ENCODE data around the gene ARL6. TPM values are rescaled to one million over a fixed set of nuclear protein-coding genes. Genes with fewer than 3 reads are reported as not detected.
A peak's percentile ranks its signal among the peaks of the same experiment; 100 is the strongest.

Gene ARL6
- total RNA-seq, 4 donors from 2014 or later, result 4.5 to 6.4 (median 5.6) TPM

DNA sequence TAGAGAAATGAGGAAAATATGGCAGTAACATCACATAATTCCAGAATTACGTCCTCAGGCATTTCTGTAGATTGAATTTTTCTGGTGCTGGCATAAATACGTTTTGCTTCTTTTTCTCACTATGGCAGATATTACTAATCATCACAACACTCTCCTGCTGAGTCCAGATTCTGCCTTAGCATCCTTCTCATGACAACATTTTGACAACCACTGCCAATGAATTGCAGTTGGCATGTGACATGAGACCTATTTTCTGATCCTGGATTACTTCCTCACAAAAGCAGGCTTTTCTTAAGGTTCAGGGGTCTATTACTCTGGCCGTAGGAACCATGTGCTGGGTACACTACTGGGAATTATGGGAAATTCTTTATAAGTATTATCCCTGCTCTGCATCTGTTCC lies 22.5 kb upstream of the ARL6 start:
- 73 to 83% methylated on average over 3 of the region's 3 CpGs for WGBS, 2 donors
- no peak overlapping the region for H3K4me3 ChIP-seq (ENCODE audit: low read depth, poor library complexity, severe bottlenecking)
- no peak for DNase-seq (ENCODE audit: low spot score in 2 of 2)
- no peak for TF ChIP-seq POLR2A (IDR thresholded peaks at IDR 0.05)
- TF ChIP-seq CTCF (IDR thresholded peaks at IDR 0.05), result no peak
- intact Hi-C loops (cut with DNase I; ENCODE audit: low total_unique reads), result no loop called here

GRCh38 chr3:97744289-97744688 lies 20.3 kb upstream of the ARL6 start:
- no peak for DNase-seq (ENCODE audit: low spot score in 2 of 2)
- intact Hi-C loops (cut with DNase I; ENCODE audit: low total_unique reads), result no loop called here
- WGBS, 2 donors, result 57 to 67% methylated on average over 3 of the region's 3 CpGs
- H3K4me3 ChIP-seq (ENCODE audit: low read depth, poor library complexity, severe bottlenecking), result no peak overlapping the region
- no peak for TF ChIP-seq CTCF (IDR thresholded peaks at IDR 0.05)
- no peak for TF ChIP-seq POLR2A (IDR thresholded peaks at IDR 0.05)

- peak overlapping the region; percentile 68 for H3K4me3 ChIP-seq (ENCODE audit: low read depth, poor library complexity, severe bottlenecking)
- 23 to 25% methylated on average over 22 of the region's 22 CpGs for WGBS, 2 donors
- TF ChIP-seq POLR2A (IDR thresholded peaks at IDR 0.05) (no peak), CTCF (IDR thresholded peaks at IDR 0.05) (no peak)
- DNase-seq (ENCODE audit: low spot score in 2 of 2), result no peak
- intact Hi-C loops (cut with DNase I; ENCODE audit: low total_unique reads), result no loop called here
Observed at GRCh38 chr3:97763586-97764406, 762 bp upstream of the ARL6 start.

DNA sequence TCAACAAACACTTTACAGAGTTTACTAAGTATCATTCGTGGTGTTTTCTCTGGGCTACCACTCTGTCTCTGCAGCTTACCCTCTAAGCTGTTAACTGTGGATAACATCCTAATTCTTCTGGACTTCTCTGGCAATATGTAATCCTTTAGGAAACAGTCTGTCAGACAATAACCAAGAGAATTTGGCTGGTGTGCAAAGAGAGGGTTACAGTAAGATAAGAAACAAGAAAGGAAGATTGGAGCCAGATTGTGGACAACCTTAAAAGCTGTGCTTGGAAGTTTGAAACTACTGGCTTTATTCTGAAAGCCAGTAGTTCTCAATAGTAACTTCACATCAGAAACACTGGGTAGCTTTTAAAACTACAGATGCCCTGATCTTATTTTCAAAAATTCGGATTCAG lies 778 bp downstream of the ARL6 start:
- TF ChIP-seq CTCF (IDR thresholded peaks at IDR 0.05) (no peak), POLR2A (IDR thresholded peaks at IDR 0.05) (no peak)
- no peak for DNase-seq (ENCODE audit: low spot score in 2 of 2)
- intact Hi-C loops (cut with DNase I; ENCODE audit: low total_unique reads), result no loop called here
- WGBS, 2 donors, result 24 to 33% methylated on average over 2 of the region's 2 CpGs
- H3K4me3 ChIP-seq (ENCODE audit: low read depth, poor library complexity, severe bottlenecking), result no peak overlapping the region

DNA sequence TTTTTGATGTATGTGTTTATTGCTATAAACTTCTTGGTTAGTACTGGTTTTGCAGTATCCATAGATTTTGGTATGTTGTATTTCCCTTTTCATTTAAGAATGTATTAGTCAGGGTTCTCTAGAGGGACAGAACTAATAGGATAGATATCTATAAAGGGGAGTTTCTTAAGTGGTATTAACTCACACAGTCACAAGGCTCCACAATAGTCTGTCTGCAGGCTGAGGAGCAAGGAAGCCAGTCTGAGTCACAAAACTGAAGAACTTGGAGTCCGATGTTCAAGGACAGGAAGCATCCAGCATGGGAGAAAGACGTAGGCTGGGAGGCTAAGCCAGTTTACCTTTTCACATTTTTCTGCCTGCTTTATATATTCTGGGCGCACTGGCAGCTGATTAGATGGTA lies 8.4 kb downstream of the ARL6 start:
- H3K4me3 ChIP-seq (ENCODE audit: low read depth, poor library complexity, severe bottlenecking), result no peak overlapping the region
- TF ChIP-seq CTCF (IDR thresholded peaks at IDR 0.05), result no peak
- TF ChIP-seq POLR2A (IDR thresholded peaks at IDR 0.05), result no peak
- DNase-seq (ENCODE audit: low spot score in 2 of 2), result no peak
- WGBS, 2 donors, result 98 to 100% methylated on average over 3 of the region's 3 CpGs
- intact Hi-C loops (cut with DNase I; ENCODE audit: low total_unique reads), result no loop called here

GRCh38 chr3:97778152-97778551 lies 13.6 kb downstream of the ARL6 start:
- intact Hi-C loops (cut with DNase I; ENCODE audit: low total_unique reads), result no loop called here
- TF ChIP-seq CTCF (IDR thresholded peaks at IDR 0.05) (no peak), POLR2A (IDR thresholded peaks at IDR 0.05) (no peak)
- H3K4me3 ChIP-seq (ENCODE audit: low read depth, poor library complexity, severe bottlenecking), result no peak overlapping the region
- DNase-seq (ENCODE audit: low spot score in 2 of 2), result no peak
